ENCODE measurements around the gene AGAP9.
"Not testable (repeated sequence)": the region's sequence is repeated elsewhere in the genome, so short reads cannot be mapped to it uniquely, and the experiment has no call there.

Gene AGAP9

DNA sequence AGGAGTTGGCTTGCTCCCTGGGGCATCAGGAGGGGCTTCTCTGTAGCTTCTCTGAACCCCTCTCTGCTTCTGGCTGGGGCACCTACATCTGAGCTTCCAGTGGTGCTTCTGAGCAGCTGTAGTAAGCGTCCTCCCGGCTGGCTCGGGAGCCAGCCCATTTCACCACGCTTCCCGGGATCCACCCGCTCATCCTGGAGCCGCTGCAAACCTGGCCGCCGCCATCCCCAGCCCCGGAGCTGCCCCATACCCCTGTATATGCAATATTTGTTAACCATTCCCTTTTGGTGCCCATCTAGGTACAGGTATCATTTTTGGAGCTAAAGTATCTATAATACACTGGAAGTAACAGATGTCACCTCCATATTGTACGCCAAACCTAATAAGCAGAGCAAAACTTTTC lies 38.7 kb downstream of the AGAP9 start:
- DNase-seq: not testable (repeated sequence)

DNA sequence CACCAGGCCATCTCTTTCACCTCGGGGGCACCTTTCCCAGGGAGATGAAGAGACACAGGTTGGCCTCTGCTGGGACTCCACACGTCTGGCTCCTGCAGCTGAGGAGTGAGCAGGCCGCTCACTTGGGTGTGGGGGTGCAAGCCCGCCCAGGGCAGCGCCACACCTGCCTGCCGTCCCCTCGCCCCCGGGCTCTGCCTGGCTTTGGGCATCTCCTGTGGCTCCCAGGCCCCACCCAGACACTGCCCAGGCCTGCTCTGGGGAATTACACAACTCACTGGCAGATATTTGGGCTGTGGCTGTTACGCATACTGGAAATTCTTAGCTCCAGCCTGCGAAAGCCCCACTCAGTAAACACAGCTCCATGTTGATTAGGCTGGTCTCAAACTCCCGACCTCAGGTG lies 39.5 kb downstream of the AGAP9 start, which contains the start of gene ANXA8:
ANXA8 (minus strand) TSS at position 193 of the 400 bp plus-strand sequence; CDS start at position 11, 182 bp downstream.
- DNase-seq: not testable (repeated sequence)

DNA sequence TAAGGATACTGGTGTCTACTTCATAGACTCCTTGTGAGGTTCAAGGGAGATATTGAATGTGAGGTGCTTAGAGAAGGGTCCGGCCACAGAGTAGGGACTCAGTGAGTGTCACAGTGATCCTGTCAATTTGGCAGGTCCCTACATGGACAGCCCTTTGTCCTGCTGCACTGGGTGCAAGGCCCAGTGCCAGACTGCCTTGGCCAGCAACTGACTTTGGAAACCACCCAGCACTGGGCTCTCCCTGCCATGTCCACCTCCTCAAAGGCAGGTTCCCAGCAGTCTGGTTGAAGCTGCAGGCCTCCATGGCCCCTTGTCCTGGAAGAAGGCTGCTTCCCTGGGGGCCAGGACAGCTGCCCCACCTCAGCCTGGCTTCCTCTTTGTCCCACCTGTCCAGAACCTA lies 41.1 kb downstream of the AGAP9 start:
- DNase-seq: not testable (repeated sequence)

DNA sequence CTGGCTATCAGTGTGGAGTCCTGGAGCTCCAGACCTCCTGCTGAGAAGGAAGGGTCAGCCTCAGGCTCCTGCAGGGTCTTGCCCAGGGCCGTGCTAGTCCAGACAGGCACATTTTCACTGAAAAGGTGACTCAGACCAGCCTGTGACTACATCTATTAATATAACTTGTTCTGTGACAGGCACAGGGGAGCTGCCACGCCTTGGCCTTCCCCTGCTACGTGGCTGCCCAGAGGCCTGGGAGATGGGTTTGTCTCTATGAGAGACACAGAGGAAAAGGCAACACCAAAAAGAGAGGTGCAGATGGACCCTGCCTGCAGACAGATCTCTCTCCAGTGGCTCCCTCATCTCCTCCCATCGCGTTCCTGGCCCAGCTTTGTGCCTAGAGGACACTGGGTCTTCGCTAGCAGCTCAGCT lies 41.7 kb downstream of the AGAP9 start:
- not testable (repeated sequence) for DNase-seq

DNA sequence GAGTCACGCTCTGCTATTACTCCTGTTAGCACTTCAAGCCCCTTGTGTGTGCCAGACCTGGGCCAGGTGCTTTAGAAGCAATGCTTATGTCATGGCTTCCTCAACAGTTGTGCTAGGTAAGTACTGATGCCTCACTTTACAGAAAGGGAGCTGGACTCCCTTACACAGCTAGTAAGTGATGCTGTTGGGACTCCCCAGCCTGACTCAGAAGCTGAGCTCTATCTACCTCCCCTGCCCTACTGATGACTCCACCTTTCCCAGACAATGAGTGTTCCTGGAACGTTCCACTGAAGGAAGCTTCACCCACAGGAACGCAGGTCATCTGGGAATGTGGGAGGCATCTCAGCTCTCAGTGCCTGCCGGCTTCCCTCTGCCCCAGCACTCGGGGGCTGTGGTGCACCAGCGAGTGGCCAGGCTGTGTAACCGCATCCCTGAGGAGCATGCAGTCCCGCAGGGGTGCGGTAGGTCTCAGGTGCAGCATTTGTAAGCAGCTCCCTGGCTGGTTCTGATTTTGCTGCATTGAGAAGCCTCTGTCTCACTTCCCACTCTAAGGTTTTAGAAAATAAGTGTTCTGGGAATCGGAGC lies 42.2 kb downstream of the AGAP9 start:
- not testable (repeated sequence) for DNase-seq

DNA sequence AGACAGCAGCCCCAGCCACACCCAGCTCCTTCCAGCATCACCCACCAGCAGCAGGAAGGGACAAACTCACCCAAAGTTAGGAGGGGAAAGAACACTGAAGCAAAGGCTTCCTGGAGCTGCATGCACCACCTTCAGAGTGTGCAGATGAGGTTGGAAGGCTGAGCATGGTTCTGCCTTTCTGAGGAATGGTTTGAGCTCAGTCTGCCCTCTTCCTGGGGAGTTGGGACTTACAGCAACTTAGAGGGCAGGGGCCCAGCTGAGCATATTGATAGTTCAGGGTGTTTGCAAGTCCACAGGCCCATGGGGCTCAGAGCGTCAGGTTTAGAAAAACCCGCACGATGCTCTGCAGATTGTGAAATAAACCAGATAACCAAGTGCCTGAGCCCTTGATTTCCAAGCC lies 43.3 kb downstream of the AGAP9 start:
- DNase-seq: not testable (repeated sequence)

DNA sequence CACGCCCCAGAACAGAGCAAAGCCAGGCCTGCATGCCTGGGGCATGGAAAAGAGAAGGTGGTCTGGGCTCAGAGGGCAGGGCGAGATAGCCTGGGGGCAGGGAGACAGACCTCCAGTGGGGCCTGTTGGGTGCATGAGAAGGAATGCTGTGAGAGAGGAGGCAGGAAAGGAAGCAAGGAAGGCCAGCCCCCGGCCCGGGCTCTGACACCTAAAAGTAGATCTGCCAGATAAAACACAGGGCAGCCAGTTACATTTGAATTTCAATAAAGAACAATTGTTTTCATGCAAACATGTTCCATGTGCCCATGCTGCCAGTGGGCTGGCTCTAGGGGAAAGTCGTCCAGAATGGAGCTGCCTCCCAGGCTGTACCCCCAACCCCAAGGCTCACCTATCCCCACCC lies 45.3 kb downstream of the AGAP9 start:
- not testable (repeated sequence) for DNase-seq

DNA sequence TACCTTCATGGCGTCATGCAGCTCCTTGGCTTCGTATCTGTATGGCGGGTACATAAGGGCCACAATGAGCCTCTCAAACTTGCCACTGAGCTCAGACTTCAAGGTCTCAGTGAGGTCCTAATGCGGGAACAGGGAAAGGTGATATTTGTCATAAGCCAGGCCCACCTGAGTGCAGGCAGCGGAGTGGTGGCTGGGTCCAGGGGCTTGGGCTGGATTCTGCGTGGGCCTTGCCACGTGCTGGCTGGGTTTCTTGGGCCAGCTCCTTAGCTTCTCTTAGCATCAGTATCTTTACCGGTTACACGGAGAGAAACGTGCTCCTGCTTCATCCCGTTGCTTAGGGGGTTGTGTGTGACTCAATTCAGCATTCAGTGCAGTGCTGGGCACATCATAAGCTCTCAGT lies 46.4 kb downstream of the AGAP9 start:
- DNase-seq: not testable (repeated sequence)

DNA sequence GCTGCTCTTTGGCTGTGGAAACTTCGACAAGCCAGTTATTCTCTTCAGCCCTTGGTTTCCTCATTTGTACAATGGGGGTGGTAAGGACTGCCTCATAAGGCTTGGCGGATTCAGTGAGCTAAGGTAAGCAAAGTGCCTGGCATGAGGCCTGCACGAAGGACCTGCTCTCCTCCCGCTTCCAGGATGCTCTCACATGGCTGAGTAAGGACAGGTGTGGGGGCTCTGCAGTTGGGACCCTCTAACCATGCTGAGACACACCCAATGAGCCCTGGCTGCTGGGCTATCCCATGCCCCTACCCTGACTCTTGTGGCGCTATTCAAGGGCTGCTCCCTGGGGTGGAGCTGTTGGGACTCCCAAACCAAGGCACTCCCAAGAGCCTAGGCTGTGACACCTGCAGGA lies 48.3 kb downstream of the AGAP9 start:
- DNase-seq: not testable (repeated sequence)

DNA sequence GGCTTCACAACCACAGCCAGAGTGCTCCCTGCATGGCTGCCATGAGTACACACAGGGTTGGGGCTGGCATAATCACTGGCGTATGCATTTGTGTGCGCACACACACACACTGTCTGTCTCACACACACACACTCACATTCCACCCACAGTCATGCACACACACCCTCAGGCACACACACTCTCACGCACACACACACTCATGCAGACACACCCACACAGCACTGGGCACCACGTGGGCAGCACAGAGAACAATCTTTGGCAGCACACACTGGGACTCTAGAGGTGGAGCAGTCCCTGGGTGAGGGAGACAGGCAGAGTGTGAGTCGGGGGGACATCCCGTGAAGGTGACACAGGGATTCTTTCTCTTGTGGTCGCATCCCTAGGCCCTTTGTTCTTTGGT lies 49.9 kb downstream of the AGAP9 start:
- DNase-seq: not testable (repeated sequence)

DNA sequence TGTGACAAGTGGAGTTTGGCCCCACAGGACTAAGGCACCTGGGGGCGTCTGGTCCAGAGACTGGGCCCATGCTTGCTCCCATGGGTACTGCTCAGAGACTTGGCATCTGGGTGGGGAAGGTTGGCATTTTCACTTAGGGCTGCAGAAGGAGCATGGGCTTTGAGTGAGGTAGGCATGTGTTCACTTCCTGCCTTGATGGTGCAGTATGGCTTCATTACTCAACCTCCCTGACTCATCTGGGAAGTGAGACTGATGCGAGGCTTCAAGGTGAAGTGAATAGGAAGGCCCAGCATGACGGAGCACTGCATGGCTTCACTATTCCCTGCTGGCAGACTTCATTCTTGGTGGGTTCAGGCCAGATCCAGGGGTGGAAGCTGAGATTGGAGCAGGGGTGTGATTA lies 50.8 kb downstream of the AGAP9 start:
- DNase-seq: not testable (repeated sequence)

DNA sequence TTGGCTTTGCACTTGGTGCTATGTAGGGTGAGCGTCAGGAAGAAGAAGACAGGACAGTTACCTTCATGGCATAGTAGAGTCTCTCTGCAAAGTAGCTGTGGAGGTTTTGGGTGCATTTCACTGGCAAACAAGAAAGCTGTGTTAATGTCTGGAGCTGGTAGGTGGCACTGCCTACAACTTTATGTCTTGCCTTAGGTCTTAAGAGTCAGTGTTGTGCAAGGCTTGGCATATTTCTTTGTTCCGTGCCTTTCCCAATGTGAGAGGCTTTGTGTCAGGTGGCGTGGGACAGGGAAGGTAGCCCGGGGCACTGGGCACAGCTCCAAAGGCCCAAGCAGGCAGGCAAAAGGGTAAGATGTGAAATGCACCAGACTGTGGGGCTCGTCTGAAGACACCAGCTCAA lies 51.4 kb downstream of the AGAP9 start:
- DNase-seq: not testable (repeated sequence)

DNA sequence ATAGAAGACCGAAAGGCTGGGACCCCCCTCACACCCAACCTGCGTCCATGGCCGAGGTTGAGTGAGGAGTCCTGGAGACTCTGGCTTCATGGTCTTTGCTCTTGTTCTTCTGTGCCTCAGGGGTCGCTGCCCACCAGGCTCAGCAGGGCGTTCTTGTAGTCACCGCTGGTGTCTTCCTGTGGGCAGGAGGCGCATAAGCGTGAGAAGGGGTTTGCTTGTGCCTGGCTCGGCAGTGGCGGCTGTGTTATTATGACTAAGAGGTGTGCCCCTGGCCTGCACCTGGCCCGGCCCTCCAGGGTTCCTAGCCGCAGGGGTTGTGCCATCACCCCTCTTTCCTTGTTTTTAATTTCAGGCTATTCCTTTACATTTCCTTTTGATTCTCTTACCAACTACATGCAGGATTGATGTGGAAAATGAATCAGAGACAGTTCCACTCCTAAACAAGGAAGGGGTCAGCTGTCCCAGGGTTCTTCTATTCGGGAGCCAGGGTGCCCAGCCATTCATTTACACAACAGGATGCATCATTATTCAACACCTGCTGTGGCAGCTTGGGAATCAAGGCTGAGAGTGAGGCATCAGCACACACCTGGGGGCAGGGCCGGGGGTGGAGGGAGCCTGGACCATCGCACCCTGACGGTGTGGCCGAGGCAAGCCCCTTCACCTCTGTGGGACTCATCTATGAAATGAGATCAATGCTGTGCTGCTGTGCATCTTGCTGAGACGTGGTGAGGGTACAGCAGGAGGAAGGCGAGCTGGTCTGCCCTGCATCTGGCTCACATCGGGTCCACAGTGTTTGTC lies 54.5 kb downstream of the AGAP9 start:
- not testable (repeated sequence) for DNase-seq

DNA sequence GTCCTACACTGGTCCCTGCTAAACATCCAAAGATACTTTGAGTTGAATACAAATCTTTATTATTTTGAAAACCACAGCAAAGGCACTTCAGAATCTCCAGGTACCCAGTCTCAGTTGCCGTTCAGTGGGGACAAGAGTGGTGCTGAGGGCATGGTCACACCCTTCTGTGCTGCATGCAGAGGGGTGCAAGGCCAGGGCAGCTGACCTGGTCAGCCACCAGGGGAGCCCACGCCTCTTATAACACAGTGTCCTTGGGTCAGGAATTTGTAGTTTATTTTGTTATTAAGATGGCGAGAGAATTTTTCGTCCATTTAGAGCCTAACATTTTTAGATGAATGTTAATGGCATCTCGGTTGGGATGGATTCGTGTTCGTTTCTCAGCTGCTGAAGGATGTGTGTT lies 55.5 kb downstream of the AGAP9 start:
- DNase-seq: not testable (repeated sequence)

DNA sequence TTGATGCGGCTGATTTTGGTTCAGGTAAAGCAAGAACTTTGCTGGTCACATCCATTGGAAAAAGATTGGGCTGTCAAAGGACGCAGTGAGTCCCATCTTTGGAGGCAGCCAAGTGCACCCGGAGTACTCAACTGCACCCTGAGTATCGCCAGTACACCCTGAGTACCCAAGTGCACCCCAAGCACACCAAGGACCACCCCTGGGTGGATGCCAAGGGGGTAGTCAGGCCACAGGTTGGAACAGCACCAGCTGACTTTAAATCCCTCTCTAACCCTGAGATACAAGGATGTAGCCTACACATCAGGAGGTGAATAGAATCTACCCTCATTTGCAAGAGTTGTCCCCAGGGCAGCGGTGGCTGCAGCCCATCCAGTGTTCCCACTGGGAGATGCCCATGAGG lies 56.0 kb downstream of the AGAP9 start:
- DNase-seq: not testable (repeated sequence)

DNA sequence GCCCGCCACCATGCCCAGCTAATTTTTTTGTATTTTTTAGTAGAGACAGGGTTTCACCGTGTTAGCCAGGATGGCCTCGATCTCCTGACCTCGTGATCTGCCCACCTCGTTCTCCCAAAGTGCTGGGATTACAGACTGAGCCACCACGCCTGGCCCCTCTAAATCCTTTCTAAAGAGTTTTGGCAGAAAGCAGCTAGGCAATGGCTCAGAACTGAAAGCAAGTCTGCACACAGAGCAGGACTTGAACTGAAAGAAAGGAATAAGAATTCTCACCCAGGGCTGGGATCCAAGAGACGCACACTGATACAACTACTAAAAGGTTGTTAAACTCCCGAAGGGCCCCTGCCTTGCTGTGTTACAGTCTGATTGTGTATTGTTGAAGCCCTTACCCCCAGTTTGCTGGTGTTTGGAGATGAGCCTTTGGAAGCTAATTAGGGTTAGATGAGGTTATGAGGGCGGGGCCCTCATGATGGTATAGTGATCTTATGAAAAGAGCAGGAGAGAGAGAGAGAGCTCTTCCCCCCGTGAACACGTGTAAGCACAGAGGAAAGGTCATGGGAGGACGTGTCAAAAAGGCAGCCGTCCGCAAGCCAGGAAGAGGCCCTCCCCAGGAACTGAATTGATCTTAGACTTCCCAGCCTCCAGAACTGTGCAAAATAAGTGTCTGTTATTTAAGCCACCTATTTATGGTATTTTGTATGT lies 58.1 kb downstream of the AGAP9 start:
- DNase-seq: not testable (repeated sequence)

DNA sequence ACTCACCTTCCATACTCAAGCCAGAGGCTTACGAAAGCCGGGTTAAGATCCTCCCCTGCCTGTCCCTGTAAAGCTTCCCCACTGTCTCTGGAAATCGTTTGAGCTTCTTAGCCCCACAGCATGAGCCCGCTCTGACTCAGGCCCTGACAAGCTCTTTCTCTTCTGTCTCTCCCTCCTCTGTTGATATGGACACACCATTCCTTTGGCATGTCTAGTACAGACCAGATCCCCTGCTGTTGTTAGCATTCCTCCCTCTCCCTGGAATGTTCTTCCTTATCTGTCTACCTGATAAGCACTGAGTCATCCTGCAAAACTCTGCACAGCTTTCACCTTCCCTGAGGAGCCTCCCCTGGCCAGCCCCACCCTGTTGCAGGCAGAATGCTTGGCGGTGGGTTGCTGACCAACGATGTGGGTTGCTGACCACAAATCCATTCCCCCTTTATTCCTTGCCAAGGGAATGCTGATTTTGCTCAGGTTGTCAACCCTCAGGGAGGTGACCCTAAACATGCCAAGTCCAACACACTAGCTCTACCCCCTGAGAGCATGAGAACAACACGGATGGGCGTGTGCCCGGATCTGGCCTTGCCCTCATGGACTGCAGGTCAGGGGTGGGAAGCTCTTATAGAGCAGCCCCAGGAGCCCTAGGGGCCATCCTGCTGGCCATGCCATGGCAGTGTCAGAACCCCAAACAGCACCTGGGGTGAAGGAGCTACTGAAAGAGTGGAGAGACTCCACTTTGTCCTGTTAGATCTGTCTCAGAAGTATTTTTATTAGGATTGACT lies 60.7 kb downstream of the AGAP9 start:
- not testable (repeated sequence) for DNase-seq

DNA sequence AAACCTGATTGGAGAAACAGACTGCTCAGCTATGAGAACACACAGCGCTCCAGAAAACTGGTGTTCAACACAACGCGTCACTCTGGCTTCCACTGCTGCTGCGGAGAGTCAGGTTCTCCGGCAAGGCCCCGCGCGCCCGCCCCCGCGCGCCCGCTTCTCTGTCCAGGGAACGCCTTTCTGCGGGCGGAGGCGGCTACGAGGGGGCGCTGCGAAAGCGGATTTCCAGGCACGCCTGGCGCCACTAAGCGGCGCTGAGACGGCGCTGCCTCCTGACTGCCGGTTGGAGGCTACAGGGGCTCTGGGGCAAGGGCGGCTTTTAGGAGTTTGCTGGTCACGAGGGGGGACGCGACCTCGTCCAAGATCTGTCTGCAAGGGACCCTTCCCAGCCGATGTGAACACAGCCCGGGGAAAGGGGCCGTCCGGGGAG lies 62.2 kb downstream of the AGAP9 start:
- not testable (repeated sequence) for DNase-seq

DNA sequence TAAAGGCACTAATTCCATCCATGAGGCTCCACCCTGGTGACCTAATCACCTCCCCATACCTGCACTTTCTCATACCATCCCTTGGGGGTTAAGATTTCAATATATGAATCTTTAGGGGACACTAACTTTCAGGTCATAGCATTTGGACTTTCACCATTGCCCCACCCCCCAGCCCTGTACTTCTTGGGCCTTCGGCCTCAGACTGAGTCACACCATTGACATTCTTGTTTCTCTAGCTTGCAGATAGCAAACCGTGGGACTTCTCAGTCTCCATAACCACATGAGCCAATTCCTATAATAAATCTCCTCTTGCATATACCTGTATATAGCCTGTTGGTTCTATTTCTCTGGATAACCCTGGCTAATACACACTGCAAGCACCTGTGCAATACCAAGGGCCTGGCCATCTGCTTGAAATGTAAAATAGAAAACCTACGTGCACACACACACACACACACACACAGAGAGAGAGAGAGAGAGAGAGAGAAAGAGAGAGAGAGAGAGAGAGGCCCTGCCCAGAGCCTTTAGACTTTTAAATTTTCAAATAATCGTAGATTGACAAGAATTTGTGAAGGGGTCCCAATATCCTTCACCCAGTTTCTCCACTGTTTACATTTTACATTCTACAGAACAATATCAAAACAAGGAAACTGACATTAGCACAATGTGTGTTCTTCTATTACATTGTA lies 64.8 kb downstream of the AGAP9 start:
- no peak for DNase-seq

DNA sequence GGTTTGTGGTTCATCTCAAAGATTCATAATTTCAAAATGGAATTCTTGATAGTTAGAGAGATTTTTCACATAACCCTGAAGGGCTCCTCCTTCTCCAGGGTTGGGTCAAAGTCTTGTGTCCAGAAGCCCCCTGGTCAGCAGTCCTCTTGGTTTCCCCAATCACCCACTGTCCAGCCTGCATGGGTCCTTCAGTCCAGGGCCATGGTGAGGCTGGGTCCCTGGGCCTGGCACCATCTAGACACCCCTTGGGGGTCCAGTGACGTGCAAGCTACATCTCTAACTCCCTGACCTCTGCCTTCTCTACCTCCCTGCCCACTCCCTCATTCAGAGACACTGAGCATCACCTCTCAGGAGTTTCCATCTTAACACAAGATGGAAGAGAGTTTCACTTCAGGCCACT lies 65.6 kb downstream of the AGAP9 start:
- DNase-seq: no peak

DNA sequence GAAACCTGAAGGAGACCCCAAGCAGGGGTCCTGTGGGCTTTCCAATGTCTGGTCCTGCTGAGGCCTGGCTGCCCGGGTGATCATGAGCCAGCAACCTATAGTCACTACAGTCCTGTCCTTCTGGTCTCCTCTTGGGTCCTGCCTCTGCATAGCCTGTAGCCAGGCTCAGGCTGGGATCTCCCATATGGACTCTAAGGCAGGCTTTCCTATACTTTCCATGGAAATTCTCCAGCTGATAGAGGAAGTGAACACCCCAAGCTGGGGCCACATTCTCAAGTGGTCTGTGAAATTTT lies 66.0 kb downstream of the AGAP9 start:
- DNase-seq: no peak

DNA sequence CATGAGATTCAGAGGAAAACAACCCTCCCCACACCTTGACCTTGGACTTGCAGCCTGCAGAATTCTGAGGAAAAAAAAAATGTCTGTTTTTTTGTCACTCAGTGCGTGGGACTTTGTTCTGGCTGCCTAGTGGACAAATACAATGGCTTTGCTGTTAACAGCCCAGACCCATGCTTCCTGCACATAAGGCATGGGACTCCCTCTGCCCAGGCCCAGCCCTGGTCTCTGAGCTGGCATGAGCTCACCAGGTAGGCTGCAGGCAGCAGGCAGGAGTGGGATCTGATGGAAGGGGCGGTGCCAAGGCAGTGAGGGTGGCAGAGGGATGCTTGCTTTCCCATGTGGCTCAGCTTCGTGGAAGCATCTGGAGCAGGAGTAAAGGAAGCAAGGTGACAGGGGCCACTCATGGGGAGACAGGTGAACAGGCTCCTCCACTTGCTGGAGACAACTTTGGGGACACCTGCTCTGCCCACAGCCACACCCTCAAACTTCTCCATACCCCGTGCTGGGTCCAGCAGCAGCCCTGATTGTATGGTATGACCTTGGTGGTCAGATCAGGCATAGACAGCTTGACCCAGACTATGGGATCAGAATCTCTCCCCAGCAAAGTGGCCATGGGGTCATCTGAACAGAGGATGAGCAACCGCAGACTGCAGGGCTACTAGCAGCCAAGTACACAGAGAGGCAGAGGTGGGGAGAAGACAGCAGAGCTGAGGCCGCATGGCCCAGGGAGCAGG lies 66.5 kb downstream of the AGAP9 start:
- no peak for DNase-seq
